HG03457 (cell line): ENCODE measurements around the gene TVP23B.
"Not testable (repeated sequence)": the region's sequence is repeated elsewhere in the genome, so short reads cannot be mapped to it uniquely, and the experiment has no call there.

ENCODE experiments used
- ATAC-seq: cut with Tn5 transposase; IDR thresholded peaks from one replicate; pipeline ENCODE4 v1.9.1; 2021; ENCODE audit warnings: moderate number of reproducible peaks; ENCODE audit not compliant: unreplicated experiment

The TVP23B gene

DNA sequence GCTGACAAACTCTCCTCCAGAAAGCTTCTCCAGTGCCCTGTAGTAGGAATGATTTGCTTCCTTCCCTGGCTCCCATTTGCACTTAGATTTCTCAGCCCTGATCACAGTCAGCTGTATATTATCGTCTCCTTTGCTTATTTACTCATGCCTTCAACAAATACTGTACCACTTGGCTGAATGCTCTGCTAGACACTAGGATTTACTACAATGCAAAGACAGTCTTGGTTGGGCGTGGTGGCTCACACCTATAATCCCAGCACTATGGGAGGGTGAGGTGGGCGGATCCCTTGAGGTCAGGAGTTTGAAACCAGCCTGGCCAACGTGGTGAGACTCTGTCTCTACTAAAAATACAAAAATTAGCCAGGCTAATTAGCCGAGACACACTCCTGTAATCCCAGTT lies 5.9 kb downstream of the TVP23B start:
- ATAC-seq, result not testable (repeated sequence)

DNA sequence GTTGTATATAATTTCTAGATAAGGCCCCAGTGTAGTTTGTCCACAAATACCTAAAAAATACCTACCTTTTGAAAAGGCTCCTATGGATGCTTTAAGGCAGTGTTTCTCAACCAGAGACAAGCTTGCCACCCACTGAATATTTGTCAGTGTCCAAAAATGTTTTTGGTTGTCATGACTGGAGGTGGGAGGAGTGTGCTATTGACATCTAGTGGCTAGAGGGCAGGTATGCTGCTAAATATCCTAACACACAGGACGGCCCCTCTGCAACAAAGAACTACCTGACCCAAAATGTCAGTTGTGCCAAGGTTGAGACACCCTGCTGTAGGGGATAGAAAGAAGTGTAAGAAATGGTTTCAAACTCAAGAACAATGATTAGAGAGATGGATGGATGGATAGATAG lies 10.4 kb downstream of the TVP23B start:
- ATAC-seq, result not testable (repeated sequence)

DNA sequence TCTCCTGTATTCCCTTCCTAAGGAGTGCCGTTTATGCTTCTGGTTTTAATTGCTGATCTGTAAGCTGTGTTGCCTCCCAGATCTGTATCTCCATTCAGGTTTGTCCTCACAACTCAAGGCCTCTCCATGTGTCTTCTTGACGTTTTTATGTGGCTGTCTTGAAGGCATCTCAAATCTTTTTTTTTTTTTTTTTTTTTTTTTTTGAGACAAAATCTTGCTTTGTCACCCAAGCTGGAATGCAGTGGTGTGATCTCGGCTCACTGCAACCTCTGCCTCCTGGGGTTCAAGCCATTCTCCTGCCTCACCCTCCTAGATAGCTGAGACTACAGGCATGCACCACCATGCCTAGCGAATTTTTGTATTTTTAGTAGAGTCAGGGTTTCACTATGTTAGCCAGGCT lies 13.9 kb downstream of the TVP23B start:
- not testable (repeated sequence) for ATAC-seq

DNA sequence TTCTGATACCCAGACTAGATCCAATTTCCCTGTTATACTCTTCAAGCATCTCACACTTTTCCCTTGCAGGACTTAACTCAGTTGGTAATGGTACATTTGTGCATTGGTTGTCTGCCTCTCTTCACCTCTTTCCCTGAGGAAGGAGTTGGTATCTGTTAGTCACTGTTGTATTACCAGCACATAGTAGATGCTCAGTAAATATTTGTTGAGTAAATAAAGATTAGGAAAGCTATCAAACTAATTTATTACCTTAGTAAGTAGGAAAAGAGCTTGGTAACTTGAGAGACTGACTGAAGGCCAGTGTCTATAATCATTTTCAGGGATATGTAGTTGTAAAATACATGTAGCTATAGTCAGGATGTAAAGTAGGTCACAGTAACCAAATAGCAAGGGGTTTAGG lies 15.9 kb downstream of the TVP23B start:
- not testable (repeated sequence) for ATAC-seq

DNA sequence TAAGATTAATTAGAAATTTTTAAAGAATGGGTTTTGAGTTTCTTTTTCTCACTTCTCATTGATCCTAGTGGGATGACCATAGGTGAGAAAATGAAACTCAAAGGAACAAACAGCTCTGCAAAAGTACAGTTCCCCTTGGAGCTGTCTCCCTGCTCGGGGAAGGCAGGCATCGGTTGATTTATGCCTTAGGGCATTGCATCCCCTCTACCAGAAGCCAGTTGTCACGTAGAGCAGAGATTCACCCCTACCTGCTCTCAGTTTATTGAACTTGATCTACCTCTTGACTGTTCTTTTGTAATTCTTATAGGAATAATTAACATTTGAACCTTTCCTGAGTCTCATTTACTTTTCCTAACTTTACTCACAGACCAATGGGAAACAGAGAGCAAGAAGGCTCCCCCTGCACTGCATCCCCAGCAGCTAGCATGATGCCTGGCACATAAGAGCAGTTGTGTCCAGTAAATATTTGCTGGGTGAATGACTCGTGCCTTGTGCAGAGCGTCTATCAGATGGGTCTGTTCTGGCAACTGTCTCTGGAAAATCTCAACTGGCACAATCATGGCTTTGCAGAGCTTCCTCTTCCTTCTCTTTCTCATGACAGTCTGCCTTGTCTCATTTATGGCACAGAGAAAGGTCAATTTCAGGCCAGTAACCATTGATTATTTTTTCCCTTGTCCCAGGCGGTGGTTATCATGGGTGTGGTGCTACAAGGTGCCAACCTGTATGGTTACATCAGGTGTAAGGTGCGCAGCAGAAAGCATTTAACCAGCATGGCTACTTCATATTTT lies 22.7 kb downstream of the TVP23B start:
- not testable (repeated sequence) for ATAC-seq

DNA sequence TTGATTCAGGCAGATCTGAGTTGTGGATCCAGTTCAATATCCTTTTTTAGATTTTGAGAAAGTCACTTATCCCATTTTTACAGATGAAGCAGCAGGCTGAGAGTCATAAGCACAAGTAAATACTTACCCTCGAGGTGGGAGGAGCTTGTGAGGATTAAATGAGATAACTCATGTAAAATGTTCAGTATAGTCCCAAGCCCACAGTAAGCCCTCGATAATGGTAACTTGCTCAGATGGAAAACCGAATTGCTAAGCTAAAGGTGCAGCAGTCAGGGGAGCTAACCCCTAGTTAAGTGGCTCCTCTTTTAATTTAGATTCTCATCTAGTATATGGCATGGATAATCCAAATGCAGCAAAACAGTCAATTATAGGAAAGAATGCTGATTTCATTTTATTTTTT lies 34.9 kb downstream of the TVP23B start:
- not testable (repeated sequence) for ATAC-seq

DNA sequence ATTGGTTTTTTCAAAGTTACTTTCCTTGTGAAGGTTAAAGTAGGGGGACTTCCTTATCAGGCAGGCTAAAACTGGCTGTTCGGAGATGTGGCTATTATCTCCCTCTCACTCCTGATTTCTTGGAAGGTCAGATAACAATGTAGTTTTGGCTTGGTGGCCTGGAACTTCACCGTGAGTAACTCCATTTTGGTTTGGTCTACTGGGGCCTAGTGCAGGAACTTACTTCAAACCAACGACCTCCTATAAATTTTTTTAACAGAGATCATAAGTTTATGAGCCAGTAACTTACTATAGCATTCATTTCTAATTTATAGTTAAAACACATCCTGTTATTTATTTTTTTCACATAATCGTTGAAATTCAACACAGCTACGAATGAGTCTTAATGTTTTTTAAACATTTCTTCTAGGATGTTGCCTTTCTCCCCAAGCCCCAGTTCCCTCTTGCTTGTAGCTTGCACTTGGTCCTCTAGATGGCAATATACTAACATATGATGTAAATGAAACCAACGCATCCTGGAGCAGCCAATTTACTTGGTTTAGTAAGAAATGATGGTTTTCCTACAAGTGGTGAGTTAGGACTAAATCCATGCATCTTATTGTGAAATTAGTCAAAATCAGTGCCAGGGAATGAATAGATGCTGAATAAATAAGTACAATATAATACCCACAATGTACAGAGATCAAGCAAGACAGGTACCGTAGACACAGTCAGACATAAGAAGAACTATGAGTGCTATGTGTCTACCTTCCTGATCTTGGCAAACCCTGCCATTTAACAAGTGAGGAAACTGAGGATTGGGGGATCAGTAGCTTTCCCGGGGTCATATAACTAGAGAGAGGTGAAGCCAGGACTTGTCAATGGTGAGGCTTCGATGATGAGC lies 35.7 kb downstream of the TVP23B start:
- not testable (repeated sequence) for ATAC-seq

DNA sequence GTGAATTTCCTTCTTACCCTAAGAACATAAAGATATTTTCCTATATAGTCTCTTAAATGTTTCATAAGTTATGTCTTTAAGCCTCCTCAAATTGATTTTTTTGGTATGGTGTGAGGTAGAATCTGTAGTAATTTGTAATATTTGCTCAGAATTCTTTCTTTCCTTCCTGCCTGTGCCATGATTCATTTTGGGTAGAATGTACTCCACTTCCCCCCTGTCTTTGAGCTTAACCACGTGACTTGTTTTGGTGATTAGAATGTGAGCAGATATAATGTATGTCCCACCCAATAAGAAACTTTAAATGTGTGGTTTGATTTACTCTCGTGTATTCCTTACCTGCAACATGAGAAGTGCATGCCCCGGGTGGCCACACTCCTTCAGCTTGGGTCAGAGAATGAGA lies 40.4 kb downstream of the TVP23B start:
- not testable (repeated sequence) for ATAC-seq

DNA sequence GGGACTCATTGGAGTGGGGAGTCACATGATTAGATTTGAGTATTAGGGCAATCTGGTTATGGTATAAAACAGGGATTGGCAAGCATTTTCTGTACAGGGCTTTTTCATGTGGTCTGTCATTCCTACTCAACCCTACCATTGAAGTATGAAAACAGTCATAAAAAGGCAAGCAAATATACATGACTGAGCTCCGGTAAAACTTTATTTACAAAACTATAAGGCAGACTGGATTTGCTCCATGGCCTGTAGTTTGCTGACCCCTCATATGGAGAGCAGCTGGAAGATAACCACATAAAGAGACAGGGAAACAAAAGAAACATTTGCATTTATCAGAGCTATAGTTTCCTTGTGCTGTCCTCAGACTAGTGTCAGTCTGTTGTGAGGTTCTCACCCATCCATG lies 46.6 kb downstream of the TVP23B start:
- ATAC-seq, result not testable (repeated sequence)

DNA sequence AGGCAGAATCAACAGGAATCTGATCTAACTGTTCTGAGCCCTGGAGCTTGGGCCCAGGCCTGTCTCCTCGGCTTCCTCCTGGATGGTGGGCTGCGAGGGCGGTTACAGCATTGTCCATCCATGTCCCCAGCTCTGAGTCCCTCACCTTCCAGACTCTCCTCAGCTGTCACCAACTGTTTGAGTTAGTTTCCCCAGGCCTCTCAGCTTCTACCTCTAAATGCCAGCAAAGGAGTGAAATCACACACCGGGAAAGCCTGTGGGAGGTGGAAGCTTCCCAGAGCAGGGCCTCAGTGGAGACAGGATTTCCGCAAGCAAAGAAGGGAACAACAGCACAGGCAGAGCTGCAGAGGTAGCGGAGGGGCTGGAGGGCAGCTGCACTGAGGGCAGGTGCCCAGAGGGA lies 67.5 kb downstream of the TVP23B start:
- ATAC-seq, result no peak

DNA sequence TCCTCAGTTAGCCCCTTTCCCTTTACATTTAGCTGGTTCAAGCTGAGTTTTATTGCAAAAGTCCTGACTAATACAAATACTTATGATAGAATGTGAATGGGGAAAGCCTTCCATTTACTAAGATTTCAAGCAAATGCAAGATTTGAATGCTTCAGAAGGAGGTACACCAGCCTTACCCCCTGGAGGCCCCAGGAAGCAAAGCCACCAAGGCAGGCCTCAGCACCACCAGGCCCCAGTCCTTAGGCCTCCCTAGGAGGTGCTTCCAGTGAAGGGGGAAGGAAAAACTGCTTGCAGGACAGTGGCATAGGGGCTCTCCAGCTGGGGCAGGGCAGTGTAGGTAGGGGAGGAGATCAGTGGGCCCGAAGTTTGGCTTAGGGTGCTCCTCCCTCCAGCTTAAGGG lies 69.7 kb downstream of the TVP23B start:
- no peak for ATAC-seq

DNA sequence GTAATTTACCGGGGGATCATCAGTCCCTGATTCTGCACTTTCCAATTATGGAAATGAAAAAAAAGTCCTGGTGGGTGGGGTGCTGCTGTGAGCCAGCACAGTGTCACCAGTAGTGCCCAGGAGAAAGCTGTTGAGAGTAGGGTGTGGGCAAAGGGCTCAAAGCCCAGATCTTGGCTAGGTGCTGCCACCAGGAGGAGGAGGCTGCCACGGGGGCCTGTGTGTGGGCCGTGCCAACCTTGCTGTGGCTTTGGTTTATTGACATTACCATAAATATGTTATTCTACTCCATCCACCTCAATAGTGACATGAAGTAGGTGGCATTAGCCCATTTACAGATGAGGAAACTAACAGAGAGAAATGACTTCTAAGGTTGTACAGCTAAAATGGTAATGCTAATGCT lies 70.2 kb downstream of the TVP23B start:
- ATAC-seq, result no peak

DNA sequence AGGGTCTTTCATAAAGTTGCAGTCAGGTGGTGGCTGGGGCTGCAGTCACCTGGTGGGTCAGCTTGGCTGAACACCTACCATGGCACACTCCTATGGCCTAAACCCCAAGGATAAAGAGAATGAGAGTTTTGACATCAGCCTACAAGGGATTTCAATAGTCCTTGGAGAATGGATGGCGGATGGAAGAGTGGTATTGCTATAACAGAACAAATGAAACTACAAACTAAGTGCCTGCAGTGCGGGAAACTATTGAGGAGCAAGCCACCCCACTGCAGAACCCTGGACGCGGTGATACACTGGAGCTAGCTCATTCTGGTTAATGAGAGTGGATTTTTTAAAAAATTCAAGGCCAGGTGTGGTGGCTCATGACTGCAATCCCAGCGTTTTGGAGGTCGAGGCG lies 74.0 kb downstream of the TVP23B start:
- ATAC-seq, result no peak

DNA sequence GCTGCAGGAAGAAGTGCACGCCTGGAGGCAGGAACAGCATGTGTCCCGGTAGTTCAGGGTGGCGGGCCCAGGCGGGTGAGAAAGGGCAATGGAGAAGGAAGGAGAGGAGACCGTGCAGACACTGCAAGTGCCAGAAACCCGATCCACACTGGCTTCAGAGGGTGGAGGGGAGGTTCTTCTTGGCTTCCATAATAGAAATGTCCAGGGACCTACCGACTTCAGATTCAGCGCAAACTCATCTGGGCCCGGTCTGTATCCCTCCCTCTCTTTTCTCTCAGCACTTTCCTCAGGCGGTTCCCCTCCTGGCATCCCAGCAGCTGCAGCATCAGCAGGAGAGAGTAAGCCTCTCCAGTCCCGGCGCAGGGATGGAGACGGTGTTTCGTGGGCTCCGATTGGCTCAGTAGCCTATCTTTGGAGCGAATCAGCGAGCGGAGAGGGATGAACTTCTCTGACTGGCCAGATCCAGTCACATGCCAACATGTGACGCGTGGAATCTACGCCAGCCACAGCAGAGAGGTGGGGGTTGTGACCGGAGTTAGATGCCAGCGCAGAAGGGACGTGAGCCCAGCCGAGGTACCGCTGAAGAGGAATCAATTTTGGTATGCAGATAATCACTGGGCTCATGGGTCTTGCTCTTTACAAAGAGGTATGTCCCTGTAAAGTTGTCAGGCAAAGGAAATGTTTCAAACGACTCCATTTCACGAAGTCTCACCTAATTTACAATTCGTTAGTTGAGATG lies 75.0 kb downstream of the TVP23B start:
- peak; percentile 54 for ATAC-seq
